ENCODE measurements around the gene KEL.

The KEL gene

GRCh38 chr7:142932386-142933091 lies 29.6 kb downstream of the KEL start:
- in situ Hi-C loops (cut with HindIII; ENCODE audit: low sequenced_read_pairs): no loop called here

GRCh38 chr7:142930126-142930730 lies 31.9 kb downstream of the KEL start:
- in situ Hi-C loops (cut with HindIII; ENCODE audit: low sequenced_read_pairs): no loop called here

- in situ Hi-C loops (cut with HindIII; ENCODE audit: low sequenced_read_pairs): no loop called here
Observed at GRCh38 chr7:142927949-142928348, 34.2 kb downstream of the KEL start.

GRCh38 chr7:142927085-142927745 lies 34.9 kb downstream of the KEL start:
- in situ Hi-C loops (cut with HindIII; ENCODE audit: low sequenced_read_pairs): no loop called here

- in situ Hi-C loops (cut with HindIII; ENCODE audit: low sequenced_read_pairs): no loop called here
Observed at GRCh38 chr7:142925413-142925812, 36.8 kb downstream of the KEL start.

GRCh38 chr7:142923391-142923790 lies 38.8 kb downstream of the KEL start:
- in situ Hi-C loops (cut with HindIII; ENCODE audit: low sequenced_read_pairs): no loop called here

- in situ Hi-C loops (cut with HindIII; ENCODE audit: low sequenced_read_pairs): no loop called here
Observed at GRCh38 chr7:142919656-142920055, 42.5 kb downstream of the KEL start.

- in situ Hi-C loops (cut with HindIII; ENCODE audit: low sequenced_read_pairs): no loop called here
Observed at GRCh38 chr7:142918901-142919300, 43.3 kb downstream of the KEL start.

GRCh38 chr7:142917447-142917846 lies 44.7 kb downstream of the KEL start:
- in situ Hi-C loops (cut with HindIII; ENCODE audit: low sequenced_read_pairs): no loop called here

- in situ Hi-C loops (cut with HindIII; ENCODE audit: low sequenced_read_pairs): no loop called here
Observed at GRCh38 chr7:142916508-142916907, 45.7 kb downstream of the KEL start.

- in situ Hi-C loops (cut with HindIII; ENCODE audit: low sequenced_read_pairs): no loop called here
Observed at GRCh38 chr7:142915315-142915714, 46.8 kb downstream of the KEL start.

GRCh38 chr7:142914121-142914520 lies 48.0 kb downstream of the KEL start:
- in situ Hi-C loops (cut with HindIII; ENCODE audit: low sequenced_read_pairs): no loop called here

- in situ Hi-C loops (cut with HindIII; ENCODE audit: low sequenced_read_pairs): no loop called here
Observed at GRCh38 chr7:142913566-142913965, 48.6 kb downstream of the KEL start.

- in situ Hi-C loops (cut with HindIII; ENCODE audit: low sequenced_read_pairs): no loop called here
Observed at GRCh38 chr7:142913051-142913450, 49.1 kb downstream of the KEL start.

GRCh38 chr7:142910481-142910880 lies 51.7 kb downstream of the KEL start:
- in situ Hi-C loops (cut with HindIII; ENCODE audit: low sequenced_read_pairs): no loop called here

GRCh38 chr7:142910031-142910433 lies 52.1 kb downstream of the KEL start:
- in situ Hi-C loops (cut with HindIII; ENCODE audit: low sequenced_read_pairs): no loop called here

- in situ Hi-C loops (cut with HindIII; ENCODE audit: low sequenced_read_pairs): no loop called here
Observed at GRCh38 chr7:142908921-142909890, 53.0 kb downstream of the KEL start.

GRCh38 chr7:142908290-142908689 lies 53.9 kb downstream of the KEL start:
- in situ Hi-C loops (cut with HindIII; ENCODE audit: low sequenced_read_pairs): no loop called here

GRCh38 chr7:142906643-142907042 lies 55.5 kb downstream of the KEL start:
- in situ Hi-C loops (cut with HindIII; ENCODE audit: low sequenced_read_pairs): no loop called here

GRCh38 chr7:142905759-142906158 lies 56.4 kb downstream of the KEL start:
- in situ Hi-C loops (cut with HindIII; ENCODE audit: low sequenced_read_pairs): no loop called here

- in situ Hi-C loops (cut with HindIII; ENCODE audit: low sequenced_read_pairs): no loop called here
Observed at GRCh38 chr7:142904128-142904527, 58.0 kb downstream of the KEL start.

All from DLD1 (cell line).